Endothelial cell of umbilical vein (primary cell): ENCODE data around the gene SPRING1. TPM values are rescaled to one million over a fixed set of nuclear protein-coding genes. Genes with fewer than 3 reads are reported as not detected.

ENCODE experiments used
- BruUV-seq: library from RNA; stranded (reverse); fragments of 400-500 nt; replicated peaks from 2 replicates; lab custom pipeline; 2021; lab: Mats Ljungman, UMichigan
- CTCF ChIA-PET: fragments of 300-600, 350-600 bp; sonication (Branson Sonifier 250); formaldehyde crosslinking; loops from one replicate; lab custom pipeline; 2021; ENCODE audit warnings: antibody characterized with exemption, inconsistent platforms; lab: Charles Lee
- POLR2A ChIA-PET: fragments of 300-600, 350-600 bp; sonication (Branson Sonifier 250); formaldehyde crosslinking; loops from one replicate; lab custom pipeline; 2021; ENCODE audit warnings: antibody characterized with exemption, inconsistent platforms; lab: Charles Lee
- DNase-seq: peaks from one replicate; pipeline ENCODE4 v3.0.0-alpha.2; 2011; ENCODE audit warnings: low read depth, low spot score
- FAIRE-seq: peaks from 2 replicates; lab custom pipeline; 2011; peaks lifted over from hg19 to GRCh38; lab: Jason Lieb, UNC
- H2AFZ ChIP-seq: 2 replicates; pipeline ENCODE4 v1.6.0; 2012; ENCODE audit warnings: low read depth, low read length, control low read depth, inconsistent platforms
- H3K27ac ChIP-seq: 2 replicates; pipeline ENCODE4 v1.5.1; 2011; ENCODE audit warnings: low read depth, mild to moderate bottlenecking, control low read depth, low read length, moderate library complexity; ENCODE audit not compliant: insufficient read depth
- H3K27me3 ChIP-seq, 2 experiments: 2 replicates each; pipeline versions ENCODE4 v1.6.0 to v1.6.1; 2011; ENCODE audit warnings: low read length in 2 of 2, mixed read lengths in 1 of 2; ENCODE audit not compliant: control insufficient read depth in 2 of 2, insufficient read depth in 2 of 2
- H3K36me3 ChIP-seq, 2 experiments: 2 replicates in 1 of 2; 3 replicates in 1 of 2; pipeline ENCODE4 v1.5.1; 2011; ENCODE audit warnings: low read length in 2 of 2, mild to moderate bottlenecking in 1 of 2, moderate library complexity in 1 of 2; ENCODE audit not compliant: control insufficient read depth in 2 of 2, insufficient read depth in 2 of 2; ENCODE audit errors: extremely low read depth in 1 of 2
- H3K4me1 ChIP-seq: 3 replicates; pipeline ENCODE4 v1.5.1; 2011; ENCODE audit warnings: mild to moderate bottlenecking, low read length; ENCODE audit not compliant: control insufficient read depth, insufficient read depth; ENCODE audit errors: extremely low read depth
- H3K4me2 ChIP-seq: 2 replicates; pipeline ENCODE4 v1.6.1; 2011; ENCODE audit warnings: low read length, control low read depth, mixed read lengths; ENCODE audit not compliant: insufficient read depth
- H3K4me3 ChIP-seq, 3 experiments: fragments of 200-600 bp in 1 of 3; sonication (generic), shearing (Covaris generic) in 1 of 3; replicated peaks in 1 of 3; 2 replicates each; pipeline ENCODE4 v1.5.1; 2011 to 2016; ENCODE audit warnings: control low read depth in 3 of 3, low read length in 3 of 3, mild to moderate bottlenecking in 2 of 3, inconsistent platforms in 1 of 3, low read depth in 1 of 3, moderate library complexity in 1 of 3; ENCODE audit not compliant: insufficient read depth in 1 of 3
- H3K79me2 ChIP-seq: 2 replicates; pipeline ENCODE4 v1.6.0; 2012; ENCODE audit warnings: low read length, inconsistent platforms; ENCODE audit not compliant: control insufficient read depth, insufficient read depth
- H3K9ac ChIP-seq: replicated peaks from 2 replicates; pipeline ENCODE3; 2011; ENCODE audit warnings: low read length, control low read depth; ENCODE audit not compliant: insufficient read depth; ENCODE audit errors: extremely low read depth
- H3K9me1 ChIP-seq: replicated peaks from 3 replicates; pipeline ENCODE4 v1.6.0; 2011; ENCODE audit warnings: mild to moderate bottlenecking, low read length; ENCODE audit not compliant: control insufficient read depth, insufficient read depth; ENCODE audit errors: extremely low read depth
- H3K9me3 ChIP-seq: replicated peaks from 2 replicates; pipeline ENCODE4 v1.5.1; 2012; ENCODE audit warnings: low read length, inconsistent platforms; ENCODE audit not compliant: control insufficient read depth, insufficient read depth
- H4K20me1 ChIP-seq: replicated peaks from 2 replicates; pipeline ENCODE3; 2011; ENCODE audit warnings: mild to moderate bottlenecking, low read length; ENCODE audit not compliant: control insufficient read depth, insufficient read depth; ENCODE audit errors: extremely low read depth
- EZH2 ChIP-seq: IDR thresholded peaks from 2 replicates; pipeline ENCODE4 v1.6.1; 2012; ENCODE audit warnings: borderline replicate concordance, low read depth, mild to moderate bottlenecking, moderate library complexity, low read length, inconsistent platforms; ENCODE audit not compliant: severe bottlenecking
- FOS ChIP-seq: IDR thresholded peaks from 2 replicates; pipeline ENCODE4 v1.6.1; 2011; ENCODE audit warnings: mild to moderate bottlenecking, low read length, moderate library complexity, borderline replicate concordance; ENCODE audit not compliant: insufficient read depth
- GATA2 ChIP-seq: IDR thresholded peaks from 2 replicates; pipeline ENCODE4 v1.7.0; 2011; ENCODE audit warnings: low read depth, mild to moderate bottlenecking, moderate library complexity, mixed read lengths, low read length; ENCODE audit not compliant: insufficient read length, insufficient read depth
- JUN ChIP-seq: IDR thresholded peaks from 2 replicates; pipeline ENCODE4 v1.6.1; 2011; ENCODE audit warnings: borderline replicate concordance, low read depth; ENCODE audit not compliant: insufficient read length, insufficient read depth
- MYC ChIP-seq: IDR thresholded peaks from one replicate; pipeline ENCODE4 v1.6.1; 2011; ENCODE audit warnings: mild to moderate bottlenecking, low read depth, low read length
- POLR2A ChIP-seq: IDR thresholded peaks from 2 replicates; pipeline ENCODE4 v1.6.1; 2012; ENCODE audit warnings: low read depth, mild to moderate bottlenecking, control low read depth, low read length
- dilution Hi-C: fragments of 300-500 bp; cut with MboI; formaldehyde crosslinking; loops from one replicate; pipeline ENCODE4 v1.15.0; 2019; ENCODE audit warnings: low sequenced_read_pairs; ENCODE audit not compliant: extremely low pct_ligation_motif_present
- intact Hi-C: fragments of 100-400 bp; cut with micrococcal nuclease; formaldehyde crosslinking; loops from one replicate; pipeline ENCODE4 v1.10.0; 2022
- polyA plus RNA-seq, 4 experiments: library from polyadenylated mRNA; depleted of rRNA in 3 of 4; stranded (reverse) in 3 of 4; unstranded in 1 of 4; fragments of >200 nt; gene quantifications; 2 replicates each; pipeline versions ENCODE4 v1.2.1 to v1.2.3, GENCODE V29; 2011 to 2012; ENCODE audit warnings: missing spikeins in 1 of 4
- total RNA-seq: library from RNA; stranded (reverse); gene quantifications from 2 replicates; pipeline ENCODE4 v1.2.3, GENCODE V29; 2021
- TF ChIP-seq, protein P1 (sequence below): IDR thresholded peaks from 2 replicates; pipeline ENCODE4 v1.6.1; 2011; ENCODE audit not compliant: insufficient read depth, insufficient read length

Gene SPRING1
- total and polyA plus RNA-seq, 2 donors (not counting 3 experiments of a cell fraction or from before 2014, with no cell fraction given): 17.5 to 40.4 TPM

DNA sequence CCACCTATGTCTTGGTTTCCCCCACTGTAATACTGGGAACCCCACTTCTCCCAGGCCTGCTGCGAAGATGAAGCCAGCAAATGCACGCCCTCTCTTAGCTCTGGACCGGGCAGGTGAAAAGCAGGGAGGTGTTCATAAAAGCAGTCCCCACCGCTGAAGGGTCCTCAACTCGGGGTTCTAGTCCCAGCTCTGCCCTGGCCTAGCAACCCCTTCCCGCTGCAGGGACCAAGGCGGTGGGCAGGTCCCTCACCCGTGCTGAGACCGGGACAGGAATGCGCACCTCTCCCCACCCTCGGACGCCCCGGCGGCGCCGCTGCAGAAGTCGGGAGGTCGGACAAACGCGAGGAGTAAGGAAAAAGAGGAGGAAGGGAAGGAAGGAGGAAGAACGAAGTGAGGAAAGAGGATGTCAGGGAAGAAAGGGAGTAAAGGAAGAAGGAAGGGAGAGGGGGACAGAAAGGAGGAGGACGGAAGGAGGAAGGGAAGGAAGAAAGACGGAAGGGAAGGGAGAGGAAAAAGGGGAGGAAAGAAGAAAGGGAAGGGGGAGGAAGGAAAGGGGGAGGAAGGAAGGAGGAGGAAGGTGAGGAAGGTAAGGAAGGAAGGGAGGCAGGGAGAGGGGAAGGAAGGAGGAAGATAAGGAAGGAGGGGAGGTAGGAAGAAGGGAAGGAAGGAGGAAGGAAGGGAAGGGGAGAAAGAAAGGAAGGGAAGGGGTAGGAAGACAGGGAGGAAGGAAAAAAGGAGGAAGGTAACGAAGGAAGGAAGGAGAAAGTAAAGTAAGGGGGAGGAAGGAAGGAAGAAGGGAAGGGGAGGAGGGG lies 701 bp downstream of the SPRING1 start:
- Histone ChIP-seq H3K9me1 (no peaks in the 10 kb centered on the region), H3K4me3 (peak overlapping the region; percentile 39 to 98 (median 66)), H3K79me2 (peaks cover 27% of the 10 kb centered on the region), H3K4me2 (peak overlapping the region; percentile 62), H2AFZ (peak overlapping the region; percentile 57), H3K27me3 (no peaks in the 10 kb centered on the region), H3K27ac (peak overlapping the region; percentile 24), H3K4me1 (peaks cover 10% of the 10 kb centered on the region), H3K9ac (peak overlapping the region; percentile 69), H3K9me3 (no peaks in the 10 kb centered on the region), H3K36me3 (peaks cover 0 to 2% of the 10 kb centered on the region in 2 experiments), H4K20me1 (no peaks in the 10 kb centered on the region)
- TSS peak; percentile 52 for BruUV-seq
- intact Hi-C loops: loop anchor here (2.0 to 10.0 kb wide), 2 partner anchors 18 to 278 kb away; no protein-coding TSS in a partner anchor
- FAIRE-seq (peak; percentile 21), DNase-seq (no peak)
- TF ChIP-seq POLR2A (no peak), FOS (no peak), GATA2 (no peak)
- dilution Hi-C loops: no loop called here
- ChIA-PET CTCF (no interaction called here), POLR2A (no interaction called here)

DNA sequence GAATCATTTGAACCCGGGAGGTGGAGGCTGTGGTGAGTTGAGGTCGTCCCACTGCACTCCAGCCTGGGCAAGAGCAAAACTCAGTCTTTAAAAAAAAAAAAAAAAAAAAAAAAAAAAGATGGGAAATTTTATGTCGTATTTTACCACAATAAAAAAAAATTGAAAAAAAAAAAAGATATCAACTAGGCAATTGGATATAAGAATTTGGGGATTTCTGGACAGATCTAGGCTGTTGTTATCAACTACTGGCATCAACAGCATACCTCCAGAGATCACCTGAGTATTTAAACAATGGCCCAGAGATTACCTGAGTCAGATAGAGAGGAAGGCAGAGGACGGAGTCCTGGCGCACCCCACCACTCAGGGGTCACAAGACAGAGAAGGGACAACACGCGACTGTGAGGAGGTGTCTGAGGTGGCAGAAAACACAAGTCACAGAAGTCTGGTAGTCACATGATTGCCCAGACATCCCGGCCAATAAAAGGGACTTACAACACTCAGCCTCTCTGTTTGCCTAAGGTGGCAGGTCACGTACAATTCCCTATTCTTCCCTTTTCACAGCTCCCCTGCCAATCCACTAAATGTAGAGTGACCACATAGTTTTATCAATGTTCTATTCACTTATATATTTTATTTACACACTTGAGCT lies 1.8 kb downstream of the SPRING1 start:
- no peak for FAIRE-seq
- Histone ChIP-seq H3K79me2 (peaks cover 34% of the 10 kb centered on the region), H3K9me1 (no peaks in the 10 kb centered on the region), H3K36me3 (peaks cover 0 to 2% of the 10 kb centered on the region in 2 experiments), H3K4me2 (peak overlapping the region; percentile 62), H3K4me3 (peak overlapping the region in 1 of 3 experiments; percentile 66), H3K27me3 (no peaks in the 10 kb centered on the region), H3K9ac (no peak overlapping the region), H3K27ac (no peak overlapping the region), H3K9me3 (no peaks in the 10 kb centered on the region), H3K4me1 (peaks cover 10% of the 10 kb centered on the region), H4K20me1 (no peaks in the 10 kb centered on the region), H2AFZ (no peak overlapping the region)
- intact Hi-C loops: loop anchor here (2.0 to 10.0 kb wide), 2 partner anchors 17 to 279 kb away; no protein-coding TSS in a partner anchor
- CTCF ChIA-PET: no interaction called here
- no peak for DNase-seq
- POLR2A ChIA-PET: no interaction called here
- dilution Hi-C loops: no loop called here
- TF ChIP-seq, protein P1, sequence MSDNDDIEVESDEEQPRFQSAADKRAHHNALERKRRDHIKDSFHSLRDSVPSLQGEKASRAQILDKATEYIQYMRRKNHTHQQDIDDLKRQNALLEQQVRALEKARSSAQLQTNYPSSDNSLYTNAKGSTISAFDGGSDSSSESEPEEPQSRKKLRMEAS: no peak
- TF ChIP-seq FOS (no peak), JUN (no peak), MYC (no peak), EZH2 (no peak)
- no TSS peak for BruUV-seq
